CD14-positive monocyte (primary cell): ENCODE measurements around the gene SMAD3. TPM values are rescaled to one million over a fixed set of nuclear protein-coding genes. Genes with fewer than 3 reads are reported as not detected.

Experiments used
- DNase-seq, 3 donors: peaks; one replicate each; pipeline ENCODE4 v3.0.0-alpha.2; 2011 to 2022
- H2AFZ ChIP-seq: 2 replicates; pipeline ENCODE4 v1.6.0; 2012; ENCODE audit warnings: mild to moderate bottlenecking, low read depth, low read length, inconsistent platforms; ENCODE audit not compliant: insufficient read depth, poor library complexity, severe bottlenecking
- H3K27ac ChIP-seq, 2 donors: 1 replicate in 1 of 2; 2 replicates in 1 of 2; pipeline ENCODE4 v1.5.1; 2012 to 2013; ENCODE audit warnings: low read length in 2 of 2, control low read depth in 1 of 2, inconsistent platforms in 1 of 2, low read depth in 1 of 2, mild to moderate bottlenecking in 1 of 2
- H3K27me3 ChIP-seq, 2 donors: one replicate each; pipeline versions ENCODE4 v1.6.0 to v1.6.1; 2011 to 2013; ENCODE audit warnings: low read length in 2 of 2; ENCODE audit not compliant: control insufficient read depth in 2 of 2, insufficient read depth in 2 of 2
- H3K36me3 ChIP-seq, 2 donors: replicated peaks in 1 of 2; 1 replicate in 1 of 2; 2 replicates in 1 of 2; pipeline versions ENCODE4 v1.5.1 to v1.6.1; 2012 to 2013; ENCODE audit warnings: low read length in 2 of 2, control low read depth in 1 of 2, inconsistent platforms in 1 of 2, mild to moderate bottlenecking in 1 of 2; ENCODE audit not compliant: insufficient read depth in 2 of 2, control insufficient read depth in 1 of 2
- H3K4me1 ChIP-seq, 2 donors: 1 replicate in 1 of 2; 2 replicates in 1 of 2; pipeline versions ENCODE4 v1.5.1 to v1.6.1; 2012 to 2013; ENCODE audit warnings: low read length in 2 of 2, control low read depth in 1 of 2, inconsistent platforms in 1 of 2, mild to moderate bottlenecking in 1 of 2, moderate library complexity in 1 of 2; ENCODE audit not compliant: insufficient read depth in 2 of 2, control insufficient read depth in 1 of 2
- H3K4me2 ChIP-seq: replicated peaks from 2 replicates; pipeline ENCODE3; 2012; ENCODE audit warnings: low read length, moderate library complexity, mild to moderate bottlenecking; ENCODE audit not compliant: poor library complexity, severe bottlenecking; ENCODE audit errors: extremely low read depth
- H3K4me3 ChIP-seq, 3 experiments: fragments of 200-600 bp in 1 of 3; sonication (generic) in 1 of 3; replicated peaks in 1 of 3; 1 replicate in 2 of 3; 2 replicates in 1 of 3; pipeline ENCODE4 v1.5.1; 2011 to 2013; ENCODE audit warnings: low read length in 3 of 3, mild to moderate bottlenecking in 3 of 3, control low read depth in 2 of 3, low read depth in 2 of 3, inconsistent platforms in 1 of 3, moderate library complexity in 1 of 3
- H3K79me2 ChIP-seq: 2 replicates; pipeline ENCODE4 v1.6.0; 2012; ENCODE audit warnings: mild to moderate bottlenecking, control low read depth, inconsistent platforms, low read length, moderate library complexity; ENCODE audit not compliant: insufficient read depth
- H3K9ac ChIP-seq: 2 replicates; pipeline ENCODE4 v1.6.0; 2017; ENCODE audit warnings: low read length, mild to moderate bottlenecking; ENCODE audit not compliant: insufficient read depth, poor library complexity, severe bottlenecking
- H3K9me3 ChIP-seq, 2 donors: replicated peaks in 1 of 2; 1 replicate in 1 of 2; 2 replicates in 1 of 2; pipeline versions ENCODE4 v1.5.1 to v1.6.1; 2012 to 2013; ENCODE audit warnings: low read length in 2 of 2, control low read depth in 1 of 2; ENCODE audit not compliant: control insufficient read depth in 1 of 2, insufficient read depth in 1 of 2
- H4K20me1 ChIP-seq: 2 replicates; pipeline ENCODE4 v1.6.0; 2012; ENCODE audit warnings: mild to moderate bottlenecking, low read length, control low read depth, moderate library complexity; ENCODE audit not compliant: insufficient read depth
- H3K27ac Mint-ChIP-seq, 7 donors: one replicate each; pipeline ENCODE4 v1.8.0; 2020; ENCODE audit warnings: mild to moderate bottlenecking in 7 of 7, mixed read lengths in 7 of 7, moderate library complexity in 6 of 7, inconsistent platforms in 2 of 7
- H3K27me3 Mint-ChIP-seq, 3 donors: one replicate each; pipeline ENCODE4 v1.8.0; 2021 to 2022; ENCODE audit warnings: low read depth in 3 of 3, mild to moderate bottlenecking in 3 of 3, mixed read lengths in 3 of 3, moderate library complexity in 3 of 3, inconsistent platforms in 1 of 3
- H3K36me3 Mint-ChIP-seq, 2 donors: one replicate each; pipeline ENCODE4 v1.8.0; 2020; ENCODE audit warnings: mixed read lengths in 2 of 2, inconsistent platforms in 1 of 2, mild to moderate bottlenecking in 1 of 2
- H3K4me1 Mint-ChIP-seq: one replicate; pipeline ENCODE4 v1.8.0; 2020; ENCODE audit warnings: mild to moderate bottlenecking, mixed read lengths
- H3K4me3 Mint-ChIP-seq, 2 donors: one replicate each; pipeline ENCODE4 v1.8.0; 2020; ENCODE audit warnings: mild to moderate bottlenecking in 2 of 2, mixed read lengths in 2 of 2, moderate library complexity in 1 of 2
- H3K9me3 Mint-ChIP-seq, 7 donors: one replicate each; pipeline ENCODE4 v1.8.0; 2020 to 2022; ENCODE audit warnings: mixed read lengths in 7 of 7, mild to moderate bottlenecking in 6 of 7, moderate library complexity in 6 of 7, inconsistent platforms in 2 of 7
- CTCF ChIP-seq: fragments of 200-600 bp; IDR thresholded peaks from one replicate; pipeline ENCODE4 v1.8.0; 2022; ENCODE audit warnings: antibody characterized with exemption, mild to moderate bottlenecking
- WGBS: methylation state at CpG from one replicate; pipeline ENCODE4 v1.1.5; 2013; ENCODE audit warnings: missing lambda C conversion rate; ENCODE audit not compliant: insufficient coverage; 5-methylcytosine and 5-hydroxymethylcytosine counted together
- intact Hi-C, 2 donors: fragments of 100-400 bp; cut with micrococcal nuclease; formaldehyde crosslinking; loops; one replicate each; pipeline versions ENCODE4 v1.15.0 to v1.15.1; 2023
- polyA plus RNA-seq, 3 donors: library from polyadenylated mRNA; depleted of rRNA in 1 of 3; unstranded in 2 of 3; stranded (reverse) in 1 of 3; fragments of 300-500 nt in 2 of 3; fragments of >200 nt in 1 of 3; fragmentation: Illumina TruSeq in 2 of 3; gene quantifications; 1 replicate in 2 of 3; 2 replicates in 1 of 3; pipeline ENCODE4 v1.2.3, GENCODE V29; 2012 to 2021

SMAD3 gene
- polyA plus RNA-seq, 3 donors: 4.4 to 41.7 (median 5.4) TPM

GRCh38 chr15:67165254-67166253 is 100.2 kb downstream of the SMAD3 start:
- H3K4me1 ChIP-seq: peaks cover 13 to 19% of the 10 kb centered on the region in 2 donors
- Mint-ChIP-seq H3K27me3 (peaks cover 0 to 2% (median 0%) of the 10 kb centered on the region in 3 donors), H3K4me3 (no peak overlapping the region), H3K4me1 (peaks cover 22% of the 10 kb centered on the region), H3K36me3 (peaks cover 70 to 72% of the 10 kb centered on the region in 2 donors), H3K9me3 (no peaks in the 10 kb centered on the region), H3K27ac (peak overlapping the region in 3 of 7 donors; percentile 15 to 83 (median 63))
- WGBS: 97% methylated on average over 23 of the region's 34 CpGs
- H3K27me3 ChIP-seq: no peaks in the 10 kb centered on the region
- H3K4me3 ChIP-seq: no peak overlapping the region
- H3K79me2 ChIP-seq: peaks cover 20% of the 10 kb centered on the region
- H3K9ac ChIP-seq: no peak overlapping the region
- DNase-seq: no peak
- peak overlapping the region in 1 of 2 donors; percentile 39 for H3K27ac ChIP-seq
- TF ChIP-seq CTCF: no peak
- no peak overlapping the region for H2AFZ ChIP-seq
- H3K36me3 ChIP-seq: peaks cover 60 to 63% of the 10 kb centered on the region in 2 donors
- peaks cover 13% of the 10 kb centered on the region for H4K20me1 ChIP-seq
- H3K4me2 ChIP-seq: no peak overlapping the region
- no peaks in the 10 kb centered on the region for H3K9me3 ChIP-seq
- intact Hi-C loops: loop anchor here in 1 of 2 donors (5.0 kb wide), 1 partner anchor 33 kb away; no protein-coding TSS in a partner anchor

DNA sequence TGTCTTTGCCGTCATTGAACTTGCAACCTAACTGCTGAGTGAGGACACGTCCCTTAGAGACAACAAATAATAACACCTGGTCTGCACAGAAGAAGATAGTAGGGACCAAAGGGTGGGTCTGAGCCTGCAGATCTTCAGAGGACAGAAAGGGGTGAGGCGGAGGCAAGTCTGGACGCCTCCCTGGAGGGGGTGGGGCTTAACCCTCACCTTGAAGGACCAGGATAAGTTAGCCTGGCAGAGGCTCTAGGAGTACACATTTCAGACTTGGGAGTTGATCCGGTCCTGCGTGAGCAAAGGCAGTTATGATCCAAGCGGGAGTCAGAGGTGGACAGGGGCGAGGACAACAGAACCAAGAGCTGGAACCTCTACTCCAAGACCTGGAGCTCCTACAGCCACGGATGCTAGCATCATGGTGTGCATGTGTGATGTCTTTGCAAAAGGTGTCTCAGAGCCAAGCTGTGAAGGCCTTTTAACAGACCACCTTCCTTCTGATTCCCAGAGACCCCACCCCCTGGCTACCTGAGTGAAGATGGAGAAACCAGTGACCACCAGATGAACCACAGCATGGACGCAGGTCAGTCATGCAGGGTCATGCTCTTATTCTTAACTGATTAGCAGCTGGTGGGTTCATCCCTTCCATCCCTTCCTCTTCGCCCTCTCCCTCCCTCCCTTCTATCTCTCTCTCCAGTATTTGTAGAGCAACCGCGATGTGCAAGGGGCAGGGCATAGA is 101.0 kb downstream of the SMAD3 start:
- no peaks in the 10 kb centered on the region for H3K9me3 ChIP-seq
- H3K4me3 Mint-ChIP-seq: no peak overlapping the region
- peak overlapping the region in 1 of 2 donors; percentile 39 for H3K27ac ChIP-seq
- no peak overlapping the region for H2AFZ ChIP-seq
- intact Hi-C loops: loop anchor here in 1 of 2 donors (5.0 kb wide), 1 partner anchor 34 kb away; no protein-coding TSS in a partner anchor
- H3K27ac Mint-ChIP-seq: peak overlapping the region in 3 of 7 donors; percentile 7 to 63 (median 27)
- no peak overlapping the region for H3K9ac ChIP-seq
- H3K79me2 ChIP-seq: peaks cover 13% of the 10 kb centered on the region
- peaks cover 0 to 2% (median 0%) of the 10 kb centered on the region in 3 donors for H3K27me3 Mint-ChIP-seq
- no peak overlapping the region for H3K4me2 ChIP-seq
- no peak overlapping the region for H3K4me3 ChIP-seq
- peaks cover 8 to 11% of the 10 kb centered on the region in 2 donors for H3K4me1 ChIP-seq
- no peaks in the 10 kb centered on the region for H3K27me3 ChIP-seq
- peaks cover 11% of the 10 kb centered on the region for H4K20me1 ChIP-seq
- peaks cover 79 to 81% of the 10 kb centered on the region in 2 donors for H3K36me3 Mint-ChIP-seq
- no peak for DNase-seq
- peaks cover 68 to 72% of the 10 kb centered on the region in 2 donors for H3K36me3 ChIP-seq
- no peaks in the 10 kb centered on the region for H3K9me3 Mint-ChIP-seq
- peaks cover 14% of the 10 kb centered on the region for H3K4me1 Mint-ChIP-seq
- 95% methylated on average over 10 of the region's 13 CpGs for WGBS
- no peak for TF ChIP-seq CTCF
